Measurements from ENCODE around the gene HIVEP3. TPM values are rescaled to one million over a fixed set of nuclear protein-coding genes. Genes with fewer than 3 reads are reported as not detected.

The HIVEP3 gene
- total and polyA plus RNA-seq, 4 donors, result 7.0 to 14.7 (median 8.8) TPM

- Histone ChIP-seq H3K4me1 (ENCODE audit: control insufficient read depth in 5 of 5, insufficient read depth in 5 of 5, low read length in 5 of 5) (peaks cover 9 to 32% (median 12%) of the 10 kb centered on the region in 5 donors), H3K27me3 (ENCODE audit: control insufficient read depth in 3 of 3, insufficient read depth in 3 of 3, low read length in 2 of 3) (no peaks in the 10 kb centered on the region), H3K9me3 (ENCODE audit: control insufficient read depth in 4 of 4, insufficient read depth in 3 of 4, low read length in 3 of 4) (no peaks in the 10 kb centered on the region), H3K36me3 (ENCODE audit: control insufficient read depth in 4 of 4, insufficient read depth in 4 of 4, low read length in 4 of 4) (no peaks in the 10 kb centered on the region), H3K27ac (ENCODE audit: low read depth in 1 of 2, low read length in 1 of 2) (no peak overlapping the region), H3K4me3 (no peak overlapping the region), H3K9ac (ENCODE audit: insufficient read depth in 1 of 2, low read length in 2 of 2) (no peak overlapping the region)
- 93 to 97% methylated on average over 5 of the region's 5 CpGs for WGBS, 2 donors
- TF ChIP-seq, protein P1, sequence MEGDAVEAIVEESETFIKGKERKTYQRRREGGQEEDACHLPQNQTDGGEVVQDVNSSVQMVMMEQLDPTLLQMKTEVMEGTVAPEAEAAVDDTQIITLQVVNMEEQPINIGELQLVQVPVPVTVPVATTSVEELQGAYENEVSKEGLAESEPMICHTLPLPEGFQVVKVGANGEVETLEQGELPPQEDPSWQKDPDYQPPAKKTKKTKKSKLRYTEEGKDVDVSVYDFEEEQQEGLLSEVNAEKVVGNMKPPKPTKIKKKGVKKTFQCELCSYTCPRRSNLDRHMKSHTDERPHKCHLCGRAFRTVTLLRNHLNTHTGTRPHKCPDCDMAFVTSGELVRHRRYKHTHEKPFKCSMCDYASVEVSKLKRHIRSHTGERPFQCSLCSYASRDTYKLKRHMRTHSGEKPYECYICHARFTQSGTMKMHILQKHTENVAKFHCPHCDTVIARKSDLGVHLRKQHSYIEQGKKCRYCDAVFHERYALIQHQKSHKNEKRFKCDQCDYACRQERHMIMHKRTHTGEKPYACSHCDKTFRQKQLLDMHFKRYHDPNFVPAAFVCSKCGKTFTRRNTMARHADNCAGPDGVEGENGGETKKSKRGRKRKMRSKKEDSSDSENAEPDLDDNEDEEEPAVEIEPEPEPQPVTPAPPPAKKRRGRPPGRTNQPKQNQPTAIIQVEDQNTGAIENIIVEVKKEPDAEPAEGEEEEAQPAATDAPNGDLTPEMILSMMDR (IDR thresholded peaks at IDR 0.05; ENCODE audit: control extremely low read depth, extremely low read depth), result no peak
- DNase-seq (no peak), ATAC-seq (ENCODE audit: insufficient read depth, low FRiP score) (no peak)
These were observed 425.6 kb downstream of the HIVEP3 start for GRCh38 chr1:41493117-41493536.

GRCh38 chr1:41492341-41492848, 426.3 kb downstream of the HIVEP3 start:
- TF ChIP-seq, protein P1 (IDR thresholded peaks at IDR 0.05; ENCODE audit: control extremely low read depth, extremely low read depth), result no peak
- no peaks in the 10 kb centered on the region for H3K9me3 ChIP-seq (ENCODE audit: control insufficient read depth in 4 of 4, insufficient read depth in 3 of 4, low read length in 3 of 4)
- no peaks in the 10 kb centered on the region for H3K36me3 ChIP-seq (ENCODE audit: control insufficient read depth in 4 of 4, insufficient read depth in 4 of 4, low read length in 4 of 4)
- DNase-seq (no peak), ATAC-seq (ENCODE audit: insufficient read depth, low FRiP score) (no peak)
- peaks cover 9 to 39% (median 18%) of the 10 kb centered on the region in 5 donors for H3K4me1 ChIP-seq (ENCODE audit: control insufficient read depth in 5 of 5, insufficient read depth in 5 of 5, low read length in 5 of 5)
- no peak overlapping the region for H3K4me3 ChIP-seq
- WGBS, 2 donors, result 70 to 75% methylated on average over 7 of the region's 7 CpGs
- H3K27me3 ChIP-seq (ENCODE audit: control insufficient read depth in 3 of 3, insufficient read depth in 3 of 3, low read length in 2 of 3), result no peaks in the 10 kb centered on the region
- no peak overlapping the region for H3K27ac ChIP-seq (ENCODE audit: low read depth in 1 of 2, low read length in 1 of 2)
- H3K9ac ChIP-seq (ENCODE audit: insufficient read depth in 1 of 2, low read length in 2 of 2), result no peak overlapping the region

GRCh38 chr1:41490911-41491310, 427.8 kb downstream of the HIVEP3 start:
- no peak overlapping the region for H3K4me3 ChIP-seq
- 92 to 95% methylated on average over 2 of the region's 2 CpGs for WGBS, 2 donors
- H3K4me1 ChIP-seq (ENCODE audit: control insufficient read depth in 5 of 5, insufficient read depth in 5 of 5, low read length in 5 of 5), result peaks cover 0 to 44% (median 29%) of the 10 kb centered on the region in 5 donors
- H3K9me3 ChIP-seq (ENCODE audit: control insufficient read depth in 4 of 4, insufficient read depth in 3 of 4, low read length in 3 of 4), result no peaks in the 10 kb centered on the region
- H3K27ac ChIP-seq (ENCODE audit: low read depth in 1 of 2, low read length in 1 of 2), result peak overlapping the region in 1 of 2 donors; percentile 2
- ATAC-seq (ENCODE audit: insufficient read depth, low FRiP score) (no peak), DNase-seq (no peak)
- TF ChIP-seq, protein P1 (IDR thresholded peaks at IDR 0.05; ENCODE audit: control extremely low read depth, extremely low read depth), result no peak
- no peak overlapping the region for H3K9ac ChIP-seq (ENCODE audit: insufficient read depth in 1 of 2, low read length in 2 of 2)
- H3K27me3 ChIP-seq (ENCODE audit: control insufficient read depth in 3 of 3, insufficient read depth in 3 of 3, low read length in 2 of 3), result no peaks in the 10 kb centered on the region
- no peaks in the 10 kb centered on the region for H3K36me3 ChIP-seq (ENCODE audit: control insufficient read depth in 4 of 4, insufficient read depth in 4 of 4, low read length in 4 of 4)

DNA sequence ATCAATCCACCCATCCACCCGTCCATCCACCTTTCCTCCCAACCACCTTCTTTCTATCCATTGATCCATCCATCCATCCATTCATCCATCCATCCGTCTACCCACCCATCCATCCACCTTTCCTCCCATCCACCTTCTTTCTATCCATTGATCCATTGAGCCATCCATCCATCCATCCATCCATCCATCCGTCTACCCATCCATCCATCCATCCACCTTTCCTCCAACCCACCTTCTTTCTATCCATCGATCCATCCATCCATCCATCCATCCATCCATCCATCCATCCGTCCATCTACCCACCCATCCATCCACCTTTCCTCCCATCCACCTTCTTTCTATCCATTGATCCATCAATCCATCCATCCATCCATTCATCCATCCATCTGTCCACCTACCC, 429.2 kb downstream of the HIVEP3 start:
- no peaks in the 10 kb centered on the region for H3K9me3 ChIP-seq (ENCODE audit: control insufficient read depth in 4 of 4, insufficient read depth in 3 of 4, low read length in 3 of 4)
- H3K4me1 ChIP-seq (ENCODE audit: control insufficient read depth in 5 of 5, insufficient read depth in 5 of 5, low read length in 5 of 5), result peaks cover 0 to 50% (median 36%) of the 10 kb centered on the region in 5 donors
- H3K9ac ChIP-seq (ENCODE audit: insufficient read depth in 1 of 2, low read length in 2 of 2), result no peak overlapping the region
- ATAC-seq (ENCODE audit: insufficient read depth, low FRiP score), result no peak
- DNase-seq, result no peak
- TF ChIP-seq, protein P1 (IDR thresholded peaks at IDR 0.05; ENCODE audit: control extremely low read depth, extremely low read depth), result no peak
- no peak overlapping the region for H3K4me3 ChIP-seq
- no peaks in the 10 kb centered on the region for H3K27me3 ChIP-seq (ENCODE audit: control insufficient read depth in 3 of 3, insufficient read depth in 3 of 3, low read length in 2 of 3)
- no peaks in the 10 kb centered on the region for H3K36me3 ChIP-seq (ENCODE audit: control insufficient read depth in 4 of 4, insufficient read depth in 4 of 4, low read length in 4 of 4)
- H3K27ac ChIP-seq (ENCODE audit: low read depth in 1 of 2, low read length in 1 of 2), result no peak overlapping the region
- 90 to 92% methylated on average over 5 of the region's 5 CpGs for WGBS, 2 donors
